ENCODE results near the gene GZMM. TPM values are rescaled to one million over a fixed set of nuclear protein-coding genes. Genes with fewer than 3 reads are reported as not detected.

The GZMM gene
- total RNA-seq, 1 donor from 2014 or later = 0.41 TPM

DNA sequence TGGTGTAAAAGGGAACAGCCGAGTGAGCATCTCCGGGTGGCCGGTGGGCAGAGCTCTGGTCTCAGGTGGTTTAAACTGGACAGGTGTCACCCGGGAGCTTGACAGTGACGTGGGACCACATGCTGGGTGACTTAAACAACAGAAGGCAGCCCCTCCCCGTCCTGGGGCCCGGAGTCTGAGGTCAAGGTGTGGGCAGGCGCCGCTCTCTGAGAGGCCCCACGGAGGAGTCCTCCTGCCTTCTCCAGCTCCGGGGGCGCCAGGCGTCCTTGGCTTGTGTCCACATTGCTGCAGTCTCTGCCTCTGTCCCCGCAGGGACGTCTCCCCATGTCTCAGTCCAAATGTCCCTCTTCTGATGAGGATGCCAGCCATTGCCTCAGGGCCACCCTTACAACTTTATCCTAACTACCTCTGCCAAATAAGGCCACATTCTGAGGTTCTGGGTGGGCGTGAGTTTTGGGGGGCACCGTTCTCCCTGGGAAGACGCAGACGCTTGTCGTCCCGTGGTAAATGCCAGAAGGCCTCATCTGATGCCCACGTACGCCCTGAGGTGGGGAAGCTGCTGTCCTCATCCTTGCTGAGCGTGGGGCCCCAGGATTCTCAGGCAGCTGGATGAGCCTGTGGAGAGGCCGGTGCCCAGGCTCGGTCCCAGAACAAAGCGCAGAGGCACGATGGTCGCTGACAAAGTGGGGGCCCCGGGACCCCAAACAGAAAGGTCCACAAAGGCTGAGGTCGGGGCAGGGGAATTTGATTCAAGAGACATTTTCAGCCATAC is 12.9 kb downstream of the GZMM start:
- DNase-seq (ENCODE audit: low spot score in 2 of 2) = no peak
- FAIRE-seq = no peak

DNA sequence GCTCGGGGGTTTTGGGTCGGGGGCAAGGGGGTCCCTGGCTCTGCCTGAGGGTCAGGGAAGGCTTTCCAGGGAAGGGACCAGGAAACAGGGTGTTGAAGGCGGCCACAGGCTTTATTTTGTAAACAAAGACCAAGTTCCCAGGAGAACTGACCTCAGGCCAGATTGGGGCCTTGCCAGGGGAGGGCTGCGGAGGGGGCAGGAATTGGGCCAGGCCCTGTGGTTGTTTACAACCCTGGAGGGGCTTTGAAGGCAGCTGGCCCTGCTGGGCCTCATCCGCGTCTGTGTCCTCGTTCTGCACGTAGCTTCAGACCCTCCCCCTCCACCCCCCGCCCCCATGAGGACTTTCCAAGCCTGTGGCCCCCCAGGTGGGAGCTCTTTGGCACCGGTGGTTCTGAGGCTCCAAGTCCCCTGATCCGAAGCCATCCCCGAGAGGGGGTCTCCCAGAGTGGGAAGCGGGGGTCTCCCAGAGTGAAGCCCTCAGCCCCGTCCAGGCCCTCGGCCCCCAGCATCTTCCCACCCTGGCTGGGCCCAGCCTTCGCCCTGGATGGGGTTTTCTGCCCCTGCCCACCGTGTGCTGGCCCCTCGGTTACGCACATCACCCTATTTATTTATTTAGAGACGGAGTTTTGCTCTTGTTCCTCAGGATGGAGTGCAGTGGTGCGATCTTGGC is 15.1 kb downstream of the GZMM start:
- FAIRE-seq = no peak
- DNase-seq (ENCODE audit: low spot score in 2 of 2) = no peak

DNA sequence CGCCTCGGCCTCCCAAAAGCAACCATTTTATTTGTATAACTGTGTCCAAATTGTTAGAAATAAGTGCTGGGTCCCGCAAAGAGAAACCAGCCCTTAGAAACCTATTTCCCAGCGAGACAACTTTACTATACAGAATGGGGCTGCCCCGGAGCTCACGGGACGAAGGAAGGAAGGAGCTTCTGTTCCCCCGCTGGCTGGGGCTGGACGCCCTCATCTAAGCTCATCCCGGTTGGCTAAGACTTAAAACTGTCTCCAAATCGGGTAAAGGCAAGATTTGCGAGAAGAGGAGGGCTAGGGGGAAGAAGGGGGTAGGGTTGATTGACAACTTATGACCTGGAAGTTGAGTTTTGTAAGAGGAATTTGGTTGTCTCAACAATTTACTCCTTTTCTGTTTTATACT is 16.3 kb downstream of the GZMM start:
- no peak for DNase-seq (ENCODE audit: low spot score in 2 of 2)
- FAIRE-seq = no peak

DNA sequence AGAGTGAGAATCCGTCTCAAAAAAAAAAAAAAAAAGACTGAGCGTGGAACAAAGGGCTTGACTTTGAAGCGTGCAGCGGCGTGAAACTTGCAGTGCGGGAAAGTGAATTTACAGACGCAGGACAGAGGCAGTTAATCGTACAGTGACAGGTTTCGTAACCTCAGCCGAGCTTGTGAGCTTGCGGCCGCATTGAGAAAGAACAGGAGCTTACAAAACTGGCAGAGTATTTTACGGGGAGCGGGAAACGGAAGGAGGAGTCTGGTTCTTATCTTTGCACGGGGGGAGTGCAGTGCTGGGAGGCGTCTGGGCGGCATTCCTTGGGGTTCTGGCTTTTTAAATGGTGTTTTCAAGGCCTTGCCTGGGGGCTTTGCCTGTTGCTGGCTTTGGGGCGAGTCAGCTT is 22.6 kb downstream of the GZMM start:
- FAIRE-seq = no peak

DNA sequence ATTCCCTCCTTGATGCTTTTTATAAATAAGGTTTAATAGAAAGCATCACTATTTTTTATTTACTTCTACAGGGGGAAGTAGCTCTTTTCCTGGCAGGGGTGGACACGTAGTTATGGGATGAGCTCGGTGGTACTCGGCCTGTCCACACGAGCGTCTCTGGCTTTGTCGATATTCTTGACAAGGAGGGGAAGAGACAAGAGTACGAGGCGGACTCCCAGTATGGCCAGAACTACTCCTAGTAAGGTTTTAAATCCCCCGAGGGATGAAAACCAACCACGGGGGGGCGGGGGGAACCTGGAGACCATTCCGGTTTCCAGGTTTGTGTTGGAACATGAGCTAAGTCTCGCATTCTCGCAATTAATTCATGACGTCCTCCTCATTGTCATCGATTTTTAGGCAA is 23.0 kb downstream of the GZMM start:
- FAIRE-seq = no peak
- no peak for DNase-seq (ENCODE audit: low spot score in 2 of 2)

More for the DNA sequence above, 22.6 kb downstream of the GZMM start:
- DNase-seq (ENCODE audit: low spot score in 2 of 2) = no peak

DNA sequence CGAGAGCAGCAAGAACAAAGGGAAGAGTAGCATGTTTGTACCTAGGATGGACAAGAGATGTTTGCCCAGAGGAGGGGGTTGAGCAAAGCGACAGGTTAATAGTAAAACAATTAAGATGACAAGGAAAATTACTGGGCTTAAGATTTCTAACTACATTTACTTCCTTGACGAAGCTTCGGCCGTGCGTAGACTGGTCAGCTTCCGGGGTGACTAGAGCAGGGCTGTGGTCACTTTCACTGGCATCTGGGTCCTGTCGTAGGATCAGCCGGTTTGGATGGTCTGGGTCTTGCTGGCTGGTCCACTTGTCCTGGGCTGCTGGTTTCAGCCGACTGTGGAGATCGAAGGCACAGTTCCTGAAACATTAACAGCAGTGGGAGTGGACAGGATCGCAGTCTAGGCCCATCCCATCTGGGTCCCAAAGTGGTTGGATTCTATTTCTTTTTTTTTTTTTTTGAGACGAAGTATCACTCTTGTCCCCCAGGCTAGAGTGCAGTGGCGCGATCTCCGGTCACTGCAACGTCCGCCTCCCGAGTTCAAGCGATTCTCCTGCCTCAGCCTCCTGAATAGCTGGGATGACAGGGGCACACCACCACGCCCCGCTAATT is 23.5 kb downstream of the GZMM start:
- no peak for FAIRE-seq
- no peak for DNase-seq (ENCODE audit: low spot score in 2 of 2)

DNA sequence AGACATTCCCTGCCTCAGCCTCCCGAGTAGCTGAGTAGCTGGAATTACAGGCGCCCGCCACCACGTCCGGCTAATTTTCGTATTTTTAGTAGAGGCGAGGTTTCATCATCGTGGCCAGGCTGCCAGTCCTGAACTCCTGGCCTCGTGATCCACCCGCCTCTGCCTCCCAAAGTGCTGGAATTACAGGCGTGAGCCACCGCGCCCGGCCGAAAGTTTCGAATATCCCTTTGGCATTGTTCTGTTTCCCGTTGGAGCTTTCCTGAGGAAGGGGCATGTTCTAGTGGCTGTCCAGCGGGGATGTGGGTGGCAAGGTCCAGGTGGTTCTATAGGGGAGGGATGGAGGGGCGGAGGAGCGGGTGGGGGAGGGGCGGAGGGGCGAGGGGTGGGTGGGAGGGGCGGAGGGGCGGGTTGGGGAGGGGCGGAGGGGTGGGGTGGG is 26.4 kb downstream of the GZMM start:
- FAIRE-seq = no peak

DNA sequence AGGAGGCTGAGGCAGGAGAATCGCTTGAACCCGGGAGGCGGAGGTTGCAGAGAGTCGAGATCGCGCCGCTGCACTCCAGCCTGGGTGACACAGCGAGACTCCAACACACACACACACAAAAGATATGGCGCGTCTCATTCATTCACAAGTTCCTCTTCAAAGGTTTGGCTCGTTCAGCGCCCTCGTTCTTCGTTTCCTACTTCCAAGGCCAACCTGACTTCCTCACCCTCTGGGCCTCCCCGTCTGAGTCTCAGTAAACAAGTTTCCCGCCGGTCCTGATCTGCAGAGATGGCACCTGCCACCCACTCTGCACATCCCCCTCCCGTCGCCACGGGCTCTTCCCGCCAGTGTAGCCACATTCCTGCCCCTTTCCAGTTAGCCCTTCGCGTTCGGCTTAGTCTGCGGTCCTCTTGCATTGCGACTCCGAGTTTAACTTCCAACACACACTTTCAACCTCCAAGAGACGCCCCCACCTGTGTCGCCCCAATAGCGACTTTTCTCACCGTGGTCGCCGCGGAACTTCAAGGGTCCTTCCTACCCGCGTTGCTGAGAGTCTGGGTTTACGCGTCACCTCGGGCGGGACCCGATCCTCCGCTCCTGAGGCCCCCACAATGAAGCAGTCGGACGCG is 27.2 kb downstream of the GZMM start:
- DNase-seq (ENCODE audit: low spot score in 2 of 2) (no peak), FAIRE-seq (no peak)

More for the DNA sequence above, 26.4 kb downstream of the GZMM start:
- DNase-seq (ENCODE audit: low spot score in 2 of 2) = no peak

DNA sequence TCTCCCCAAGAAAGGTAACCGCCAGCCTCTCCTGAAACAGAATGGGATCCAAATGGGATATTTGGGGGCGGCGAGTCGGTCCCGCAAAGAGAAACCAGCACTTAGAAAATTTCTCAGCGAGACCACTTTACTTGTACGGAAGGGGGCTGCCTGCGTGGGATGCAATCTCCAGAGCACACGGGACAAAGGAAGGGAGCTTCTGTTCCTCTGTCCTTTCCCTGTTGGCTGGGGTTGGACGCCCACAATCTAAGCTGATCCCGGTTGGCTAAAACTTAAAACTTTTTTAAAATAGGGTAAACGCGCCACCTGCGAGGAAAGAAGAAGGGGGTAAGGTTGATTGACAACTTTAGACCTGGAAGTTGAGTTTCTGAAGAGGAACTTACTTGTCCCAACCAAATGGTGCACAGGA is 27.7 kb downstream of the GZMM start:
- DNase-seq (ENCODE audit: low spot score in 2 of 2) (no peak), FAIRE-seq (no peak)

DNA sequence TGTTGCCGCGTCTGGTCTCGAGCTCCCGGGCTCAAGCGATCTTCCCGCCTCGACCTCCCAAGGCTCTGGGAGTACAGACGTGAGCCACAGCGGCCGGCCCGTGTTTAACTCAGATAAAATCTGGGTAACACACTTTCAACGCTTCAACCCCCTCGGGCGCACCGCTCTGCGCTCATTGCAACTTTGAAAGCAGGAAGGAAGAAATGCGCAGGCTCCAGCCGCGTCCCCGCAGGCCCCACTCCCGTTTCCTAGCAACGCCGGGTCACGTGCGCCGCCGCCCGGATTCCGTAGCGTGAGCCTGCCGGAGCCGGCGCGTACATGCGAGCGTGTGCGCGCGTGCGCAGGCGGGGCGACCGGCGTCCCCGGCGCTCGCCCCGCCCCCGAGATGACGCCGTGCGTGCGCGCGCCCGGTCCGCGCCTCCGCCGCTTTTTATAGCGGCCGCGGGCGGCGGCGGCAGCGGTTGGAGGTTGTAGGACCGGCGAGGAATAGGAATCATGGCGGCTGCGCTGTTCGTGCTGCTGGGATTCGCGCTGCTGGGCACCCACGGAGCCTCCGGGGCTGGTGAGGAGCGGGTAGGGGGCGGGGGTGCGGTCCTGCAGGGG is 28.4 kb downstream of the GZMM start, which contains the start of gene BSG:
Gene BSG, plus strand, starts transcription at position 457 of the 603 bp plus-strand sequence. Its CDS starts 39 bp downstream, at position 496.
- DNase-seq (ENCODE audit: low spot score in 2 of 2) = peak; percentile 100
- no peak for FAIRE-seq

DNA sequence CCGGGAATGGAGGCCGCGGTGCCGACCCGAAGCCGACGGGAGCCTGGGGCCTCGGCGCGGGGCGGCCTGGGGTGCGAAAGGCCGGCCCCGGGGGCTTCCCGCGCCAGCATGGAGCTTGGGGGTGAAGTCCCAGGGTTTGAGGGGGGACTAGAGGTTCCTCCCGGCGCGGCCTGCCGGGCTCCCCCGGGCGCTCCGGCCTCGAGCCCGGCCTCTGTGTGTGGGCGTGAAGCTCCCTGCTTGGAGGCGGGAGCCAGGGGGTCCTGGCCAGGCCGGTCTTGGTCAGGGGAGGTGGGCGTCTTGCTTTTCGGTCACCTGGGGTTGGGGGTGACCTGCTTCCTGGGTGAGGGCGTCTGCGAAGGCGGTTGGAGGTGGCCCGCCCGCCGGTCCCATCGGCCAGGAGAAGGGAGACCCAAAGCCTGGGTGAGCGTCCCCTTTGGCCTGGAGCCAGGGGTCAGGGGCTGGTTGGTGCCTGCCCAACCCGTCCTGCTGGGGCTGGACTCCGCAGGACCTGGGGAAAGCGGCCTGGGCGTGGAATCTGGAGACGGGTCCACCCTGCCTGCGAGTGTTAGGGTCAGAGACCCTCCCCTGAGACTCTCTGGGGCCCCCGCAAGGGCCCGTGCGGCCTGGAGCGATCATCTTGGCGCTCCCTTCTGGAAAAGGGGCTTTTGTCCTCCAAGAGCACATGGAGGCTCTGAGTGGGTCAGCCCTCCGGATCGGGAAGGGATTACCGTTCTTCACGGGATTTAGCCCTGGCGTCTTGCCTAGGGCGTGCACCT is 29.1 kb downstream of the GZMM start:
- DNase-seq (ENCODE audit: low spot score in 2 of 2) (no peak), FAIRE-seq (no peak)

DNA sequence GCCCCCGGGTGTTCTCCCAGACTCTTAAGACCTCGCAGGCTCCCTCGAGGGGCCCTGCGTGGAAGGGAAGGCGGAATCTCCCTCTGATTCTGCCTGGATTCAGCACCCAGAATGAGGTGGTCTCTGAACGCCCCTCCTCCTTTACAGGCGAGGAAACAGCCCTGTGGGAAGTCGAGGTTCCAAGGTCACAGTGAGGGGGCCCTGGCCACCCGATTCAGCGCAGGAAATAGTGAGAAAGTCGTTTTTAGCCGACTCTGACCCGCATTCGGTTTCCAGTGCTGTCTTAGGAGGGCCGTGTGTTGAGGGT is 29.6 kb downstream of the GZMM start:
- DNase-seq (ENCODE audit: low spot score in 2 of 2) = no peak
- no peak for FAIRE-seq

DNA sequence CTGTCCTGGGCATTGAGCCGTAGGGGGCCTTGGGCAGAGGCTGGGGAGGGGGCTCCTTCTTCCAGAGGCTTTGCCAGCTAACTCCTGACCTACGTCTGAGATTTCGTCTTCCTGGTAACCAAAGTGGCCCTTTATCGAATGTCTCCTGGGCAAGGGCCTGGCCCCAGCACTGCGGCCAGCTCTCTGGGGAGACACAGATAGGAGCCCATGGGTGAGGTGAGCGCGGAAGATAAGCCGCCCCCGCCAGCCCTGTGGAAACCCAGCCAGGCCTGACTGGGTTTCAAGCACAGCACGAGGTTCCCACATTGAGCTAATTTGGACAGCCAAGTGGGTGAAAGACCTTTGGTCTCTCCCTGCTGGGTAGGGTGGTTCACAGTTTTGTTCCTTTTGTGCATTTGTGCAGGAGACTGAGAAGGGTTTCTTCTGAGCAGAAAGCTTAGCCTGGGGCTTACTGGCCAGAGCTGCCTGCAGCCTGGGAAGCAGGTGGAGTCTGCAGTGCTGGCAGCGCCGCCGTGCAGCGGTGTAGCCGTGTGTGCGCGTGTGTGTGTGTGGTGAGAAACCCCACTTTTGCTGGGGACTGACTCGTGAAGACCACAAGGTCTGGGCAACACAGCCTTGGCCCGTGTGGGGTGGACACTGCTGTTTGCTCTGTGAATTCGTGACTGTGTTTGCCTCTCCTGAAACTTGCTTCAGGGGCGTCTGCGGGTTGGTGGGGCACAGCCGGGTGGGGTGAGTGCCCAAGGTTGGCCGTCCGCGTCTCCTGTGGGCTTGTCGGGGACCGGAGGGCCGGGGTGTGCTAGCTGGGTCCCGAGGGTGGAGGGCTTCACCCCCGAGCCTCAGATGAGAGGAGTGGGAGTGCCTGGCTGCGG is 31.0 kb downstream of the GZMM start:
- FAIRE-seq (no peak), DNase-seq (ENCODE audit: low spot score in 2 of 2) (no peak)

DNA sequence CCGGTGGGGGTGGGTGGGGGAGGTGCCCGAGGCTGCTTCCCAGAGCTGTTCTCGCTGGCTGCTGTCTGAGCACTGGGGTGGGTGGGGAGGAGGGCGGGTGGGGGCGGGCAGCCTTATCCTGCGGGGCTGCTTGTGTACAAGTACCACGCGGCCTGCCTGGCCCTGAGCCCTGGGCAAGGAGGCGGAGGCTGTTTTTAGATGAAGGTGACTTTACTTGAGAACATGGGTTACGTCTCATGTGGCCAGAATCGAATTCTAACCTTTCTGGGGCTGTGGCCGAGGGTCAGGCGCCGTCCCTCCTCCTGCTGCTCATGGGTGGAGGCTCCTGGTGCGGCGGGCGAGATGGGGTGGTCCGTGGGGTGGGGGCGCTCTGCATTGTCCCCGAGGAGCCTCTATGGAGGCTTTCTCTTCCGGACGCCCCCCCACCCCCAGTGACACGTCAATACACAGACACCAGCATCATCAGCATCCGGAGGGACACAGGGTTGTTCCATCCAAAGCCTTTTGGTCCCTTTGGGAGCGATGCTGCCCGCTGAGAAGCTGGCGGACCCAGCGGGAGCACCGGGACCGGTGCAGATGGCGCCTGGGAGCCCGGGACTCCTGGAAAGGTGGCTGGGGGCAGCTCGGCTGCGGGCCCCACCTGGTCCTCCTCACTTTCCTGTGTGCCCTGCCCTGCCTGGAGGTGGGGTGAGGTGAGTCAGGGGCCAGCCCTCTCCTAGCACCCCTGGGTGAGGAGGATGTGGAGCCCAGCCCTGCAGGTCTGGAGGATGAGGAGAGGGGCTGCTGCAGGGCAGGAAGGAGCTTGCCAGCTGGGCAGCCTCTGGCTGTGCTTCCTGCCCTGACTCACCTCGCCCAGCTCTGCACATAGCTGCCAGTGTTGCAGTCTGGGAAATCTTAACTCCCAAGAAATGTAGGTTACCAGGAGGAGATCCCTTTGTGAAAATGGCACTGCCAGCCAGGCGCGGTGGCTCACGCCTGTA is 32.0 kb downstream of the GZMM start:
- DNase-seq (ENCODE audit: low spot score in 2 of 2) (no peak), FAIRE-seq (no peak)

DNA sequence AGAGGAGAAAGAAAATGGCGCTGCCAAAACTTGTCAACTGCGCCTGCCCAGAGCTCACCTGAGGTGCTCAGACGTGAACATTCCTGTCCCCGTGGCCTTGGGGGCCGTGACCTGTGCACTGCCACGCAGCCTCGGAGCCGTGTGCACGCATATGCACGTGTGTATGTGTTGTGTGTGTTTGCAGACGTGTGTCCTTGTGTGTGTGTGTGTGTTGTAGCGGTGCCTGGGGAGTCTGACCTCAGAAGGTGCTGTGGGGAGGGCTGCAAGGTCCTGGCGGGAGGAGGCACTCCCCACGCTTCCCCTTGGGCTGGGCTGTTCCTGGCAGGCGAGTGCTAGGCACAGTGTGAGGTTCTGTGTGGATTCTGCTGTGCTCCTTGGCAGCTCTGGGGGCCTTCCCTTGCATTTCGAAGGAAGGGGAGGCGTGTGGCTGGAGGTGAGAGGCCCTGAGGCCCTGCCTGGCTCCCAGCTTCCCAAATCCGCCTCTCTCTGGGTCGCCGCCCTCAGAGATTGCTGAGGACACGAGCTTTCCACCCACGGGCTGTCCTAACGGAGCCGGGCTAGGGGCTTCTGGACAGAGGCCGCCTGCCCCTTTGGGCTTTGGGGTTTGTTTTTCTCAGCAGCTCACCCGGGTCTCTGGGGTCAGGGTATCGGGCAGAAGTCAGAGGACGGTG is 33.0 kb downstream of the GZMM start:
- no peak for DNase-seq (ENCODE audit: low spot score in 2 of 2)
- FAIRE-seq = no peak

DNA sequence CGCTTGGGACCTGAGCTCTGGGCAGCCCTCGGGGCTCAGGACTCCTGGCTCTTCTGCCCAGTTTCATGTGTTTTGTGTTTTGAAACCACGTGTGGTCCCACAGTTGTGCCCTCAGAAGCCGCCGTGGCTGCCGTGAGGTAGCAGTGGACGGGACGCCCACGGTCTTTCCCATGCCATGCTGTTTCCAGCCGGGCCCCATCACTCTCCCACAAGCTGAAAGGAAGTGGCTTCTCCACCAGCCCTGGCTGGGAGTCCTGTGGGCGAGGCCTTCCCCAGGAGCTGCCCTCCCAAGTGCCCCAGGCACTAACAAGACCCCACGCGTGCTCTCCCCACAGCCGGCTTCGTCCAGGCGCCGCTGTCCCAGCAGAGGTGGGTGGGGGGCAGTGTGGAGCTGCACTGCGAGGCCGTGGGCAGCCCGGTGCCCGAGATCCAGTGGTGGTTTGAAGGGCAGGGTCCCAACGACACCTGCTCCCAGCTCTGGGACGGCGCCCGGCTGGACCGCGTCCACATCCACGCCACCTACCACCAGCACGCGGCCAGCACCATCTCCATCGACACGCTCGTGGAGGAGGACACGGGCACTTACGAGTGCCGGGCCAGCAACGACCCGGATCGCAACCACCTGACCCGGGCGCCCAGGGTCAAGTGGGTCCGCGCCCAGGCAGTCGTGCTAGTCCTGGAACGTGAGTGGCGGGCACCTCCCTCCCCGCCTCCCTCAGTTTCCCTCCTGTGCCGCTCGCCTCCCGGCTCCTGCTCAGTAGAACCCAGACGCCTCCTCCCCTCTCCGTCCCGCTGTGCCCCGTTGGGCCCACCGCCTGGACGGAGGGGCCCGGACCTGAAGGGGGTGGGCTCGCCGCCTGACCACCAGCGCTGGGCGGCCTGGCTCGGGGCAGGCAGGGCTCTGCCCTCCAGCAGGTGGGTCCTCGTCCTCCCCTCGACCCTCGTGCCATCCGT is 33.9 kb downstream of the GZMM start:
- FAIRE-seq = no peak

More for the DNA sequence above, 33.9 kb downstream of the GZMM start:
- DNase-seq (ENCODE audit: low spot score in 2 of 2) = no peak

Measured in frontal cortex (tissue), 4 donors.